ENCODE measurements around the gene NUDT6.

NUDT6 gene

DNA sequence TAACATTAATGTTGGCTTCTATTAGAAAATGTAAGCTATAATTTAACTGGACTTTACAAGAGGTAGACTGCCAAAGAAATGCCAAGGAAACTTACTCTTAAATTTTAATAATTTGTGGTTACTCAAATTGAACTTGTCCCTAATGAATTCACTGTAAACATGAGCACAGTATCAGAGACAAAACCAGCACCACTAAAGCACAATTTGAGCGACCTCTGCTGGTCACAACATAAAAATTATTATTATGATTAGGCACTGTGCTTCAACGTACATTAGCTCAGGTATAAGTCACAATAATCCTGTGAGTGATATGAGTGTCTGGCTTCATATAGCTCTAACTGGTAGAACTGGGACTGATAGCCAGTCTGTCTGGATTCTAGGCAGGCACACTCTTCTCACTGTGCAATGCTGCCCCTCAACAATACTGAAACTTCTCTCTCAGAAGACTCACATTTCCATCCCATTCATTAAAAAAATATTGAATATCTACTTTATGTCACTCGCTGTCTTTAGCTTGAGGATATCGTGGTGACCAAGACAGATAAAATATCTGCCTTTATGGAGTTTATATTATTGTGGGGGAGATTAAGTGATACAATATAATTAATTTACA, 8.0 kb downstream of the NUDT6 start:
- DNase-seq (ENCODE audit: low read depth), result no peak

DNA sequence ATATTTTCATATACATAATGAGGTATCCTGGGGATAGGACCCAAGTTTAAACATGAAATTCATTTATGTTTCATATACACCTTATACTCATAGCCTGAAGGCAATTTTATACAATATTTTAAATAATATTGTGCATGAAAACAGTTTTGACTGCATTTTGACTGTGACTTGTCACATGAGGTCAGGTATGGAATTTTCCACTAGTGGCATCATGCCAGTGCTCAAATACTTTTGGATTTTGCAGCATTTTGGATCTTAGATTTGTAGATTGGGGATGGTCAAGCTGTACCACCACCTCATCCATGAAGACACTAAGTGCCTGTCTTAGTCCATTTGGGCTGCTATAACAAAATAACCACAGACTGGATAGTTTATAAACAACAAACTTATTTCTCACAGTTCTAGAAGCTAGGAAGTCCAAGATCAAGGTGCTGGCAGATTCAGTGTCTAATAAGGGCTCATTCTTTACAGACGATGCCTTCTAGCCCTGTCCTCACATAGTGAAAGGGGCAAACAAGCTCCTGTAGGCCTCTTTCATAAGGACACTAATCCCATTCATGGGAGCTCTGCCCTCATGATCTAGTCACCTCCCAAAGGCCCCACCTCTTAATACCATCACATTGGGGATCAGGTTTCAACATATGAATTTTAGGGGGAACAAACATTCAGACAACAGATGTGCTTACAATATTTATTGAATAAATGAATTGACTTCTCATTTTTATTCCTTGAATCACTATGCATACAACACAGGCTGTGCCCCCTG, 9.4 kb downstream of the NUDT6 start:
- DNase-seq (ENCODE audit: low read depth), result no peak

DNA sequence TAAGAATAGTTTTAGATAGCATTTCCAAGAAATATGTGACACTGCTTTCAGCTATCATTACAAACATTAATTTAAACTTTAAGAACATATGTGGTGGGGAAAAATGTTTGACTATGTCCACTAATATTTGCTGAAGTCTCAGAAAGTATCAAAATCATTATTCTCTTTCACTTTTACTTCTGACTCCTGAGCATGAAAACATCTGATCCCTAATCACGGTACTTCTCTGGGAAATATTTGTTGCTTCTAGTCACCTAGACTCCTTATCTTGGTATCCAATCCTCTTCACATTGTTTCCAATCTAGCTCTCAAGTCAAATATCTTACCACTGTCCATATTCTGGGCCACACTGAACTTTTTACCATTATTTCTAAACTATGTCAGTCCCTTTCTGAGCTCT, 10.8 kb downstream of the NUDT6 start:
- no peak for DNase-seq (ENCODE audit: low read depth)

DNA sequence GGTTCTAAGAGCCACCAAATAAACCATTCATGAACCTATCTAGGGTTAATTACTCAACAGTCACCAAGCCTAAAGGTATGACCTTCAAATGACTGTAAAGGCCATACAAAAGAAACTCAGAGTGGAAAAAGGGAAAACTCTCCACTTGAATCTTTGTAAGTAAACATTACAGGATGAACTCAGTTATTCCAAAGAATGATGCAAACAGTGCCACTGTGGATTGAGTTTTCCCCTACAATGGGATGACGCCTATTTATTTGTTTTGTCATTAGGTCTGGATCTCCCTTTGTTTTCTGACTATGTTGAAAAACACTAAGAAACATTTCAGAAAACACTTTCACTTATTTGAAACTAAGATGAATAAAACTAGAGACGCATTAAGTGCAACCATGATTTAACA, 12.7 kb downstream of the NUDT6 start:
- no peak for DNase-seq (ENCODE audit: low read depth)

DNA sequence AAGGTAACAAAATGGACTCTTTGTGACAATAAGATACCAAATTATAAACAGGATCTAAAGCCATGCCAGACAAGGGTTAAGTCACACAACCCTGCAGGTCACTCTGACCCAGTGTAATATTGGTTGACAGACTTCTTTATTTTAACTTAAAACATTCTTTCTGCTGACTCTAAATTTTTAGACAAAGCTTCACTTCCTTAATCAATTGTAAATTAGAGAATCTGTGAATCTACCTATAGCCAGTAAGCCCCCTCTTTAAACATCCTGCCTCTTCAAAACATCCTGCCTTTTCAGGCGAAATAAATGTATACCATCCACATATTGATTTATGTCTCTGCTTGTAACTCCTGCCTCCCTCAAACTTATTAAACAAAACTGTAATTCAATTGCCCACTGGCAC, 14.2 kb downstream of the NUDT6 start:
- no peak for DNase-seq (ENCODE audit: low read depth)

DNA sequence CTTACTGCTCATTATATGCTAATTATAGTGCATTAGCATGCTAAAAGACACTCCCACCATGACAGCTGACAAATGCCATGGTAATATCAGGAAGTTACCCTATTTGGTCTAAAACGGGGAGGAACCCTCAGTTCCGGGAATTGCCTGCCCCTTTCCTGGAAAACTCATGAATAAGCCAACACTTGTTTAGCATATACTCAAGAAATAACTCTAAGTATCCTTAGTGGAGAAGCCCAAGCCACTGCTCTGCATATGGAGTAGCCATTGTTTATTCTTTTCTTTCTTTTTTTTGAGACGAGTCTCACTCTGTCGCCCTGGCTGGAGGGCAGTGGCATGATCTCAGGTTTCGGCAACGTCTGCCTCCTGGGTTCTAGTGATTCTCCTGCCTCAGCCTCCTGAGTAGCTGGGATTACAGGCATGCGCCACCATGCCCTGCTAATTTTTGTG, 15.5 kb downstream of the NUDT6 start:
- no peak for DNase-seq (ENCODE audit: low read depth)

DNA sequence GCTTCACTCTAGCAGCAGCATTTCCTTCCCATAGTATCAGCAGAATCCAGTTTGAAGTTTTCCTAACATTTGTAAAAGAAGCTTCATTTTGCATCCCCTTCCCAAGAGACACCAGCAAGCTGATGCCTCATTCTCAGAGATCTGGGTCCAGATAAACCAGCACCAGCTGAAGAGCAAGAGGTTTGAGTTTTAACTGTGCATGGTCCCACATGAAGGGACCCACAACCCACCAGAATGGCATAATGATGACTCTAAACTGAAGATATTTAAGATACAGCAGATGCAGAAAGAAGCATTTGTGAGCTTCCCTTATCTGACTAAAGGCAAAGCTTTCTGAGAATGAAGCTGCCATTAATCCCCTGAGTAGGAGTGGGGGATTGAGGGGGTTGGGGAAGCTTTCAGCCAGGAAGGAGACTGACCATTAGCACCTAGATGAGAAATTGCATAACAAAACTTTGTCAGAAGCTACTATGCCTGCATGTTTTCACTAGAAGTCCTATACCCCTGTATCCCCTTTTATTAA, 18.6 kb downstream of the NUDT6 start:
- DNase-seq (ENCODE audit: low read depth), result no peak

DNA sequence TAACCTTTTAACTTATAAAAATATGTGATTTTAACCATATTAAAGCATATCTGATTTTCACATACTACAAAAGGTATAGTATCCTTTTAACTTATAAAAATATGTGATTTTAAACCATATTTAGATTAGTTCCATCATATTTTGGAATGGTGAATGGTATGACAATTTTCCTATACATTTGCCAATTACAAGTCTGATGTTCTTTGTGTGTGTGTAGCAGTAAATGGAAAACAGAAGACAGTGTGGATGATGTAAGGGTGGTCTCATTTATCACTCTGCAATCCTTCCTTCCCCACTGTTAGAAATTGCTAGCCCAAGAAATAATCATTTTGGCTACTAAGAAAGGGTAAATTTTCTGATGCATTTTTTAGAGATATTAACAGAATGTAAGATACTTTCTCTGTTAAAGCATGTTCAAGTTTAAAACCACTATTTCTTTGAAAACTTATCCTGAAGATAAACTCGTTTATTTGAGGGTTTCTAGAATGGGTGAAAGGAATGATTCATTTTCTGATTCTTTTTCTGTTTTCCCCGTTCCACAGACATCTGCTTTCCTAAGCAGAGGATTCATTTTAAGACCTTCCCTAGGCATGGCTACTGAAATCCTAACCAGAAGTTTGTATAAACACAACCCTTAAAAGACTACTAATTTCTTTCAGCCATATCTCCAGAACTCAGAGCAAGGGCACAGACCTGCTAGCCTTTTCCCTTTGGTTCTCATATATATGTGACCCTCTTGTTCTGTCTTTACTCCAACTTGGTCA, 21.0 kb downstream of the NUDT6 start:
- DNase-seq (ENCODE audit: low read depth), result no peak

DNA sequence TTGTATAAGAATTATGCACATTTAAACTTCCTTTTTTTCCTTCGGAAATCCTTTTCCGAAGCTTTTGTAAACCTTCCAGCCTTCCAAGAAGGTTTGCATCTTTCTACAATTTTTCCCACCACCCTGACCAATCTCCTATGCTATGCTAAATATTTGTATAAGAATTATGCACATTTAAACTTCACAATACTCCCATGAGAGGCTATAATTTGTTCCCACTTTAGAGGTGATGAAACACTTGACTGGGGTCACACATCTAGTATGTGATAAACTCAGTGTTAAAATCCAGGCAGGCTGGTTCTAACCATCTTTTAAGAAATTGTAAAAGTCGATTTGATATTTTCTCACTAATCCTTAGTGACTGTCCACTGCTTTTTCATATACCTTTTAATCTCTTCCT, 22.1 kb downstream of the NUDT6 start:
- DNase-seq (ENCODE audit: low read depth), result no peak

DNA sequence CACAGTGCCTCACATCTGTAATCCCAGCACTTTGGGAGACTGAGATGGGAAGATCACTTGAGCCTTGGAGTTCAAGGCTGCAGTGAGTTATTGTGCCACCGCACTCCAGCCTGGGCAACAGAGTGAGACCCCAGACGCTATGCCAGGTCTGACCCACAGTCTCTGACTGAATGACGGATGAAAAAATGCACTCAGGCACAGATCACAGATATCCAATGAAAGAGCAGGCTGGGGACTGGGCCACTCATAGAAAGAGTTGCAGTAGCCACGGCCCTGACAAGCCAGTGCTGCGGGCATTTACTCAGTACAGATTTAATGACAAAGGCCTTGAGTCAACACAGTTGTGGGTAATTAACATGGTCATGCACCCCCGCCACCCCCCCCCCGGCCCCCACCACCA, 22.7 kb downstream of the NUDT6 start:
- DNase-seq (ENCODE audit: low read depth), result no peak

DNA sequence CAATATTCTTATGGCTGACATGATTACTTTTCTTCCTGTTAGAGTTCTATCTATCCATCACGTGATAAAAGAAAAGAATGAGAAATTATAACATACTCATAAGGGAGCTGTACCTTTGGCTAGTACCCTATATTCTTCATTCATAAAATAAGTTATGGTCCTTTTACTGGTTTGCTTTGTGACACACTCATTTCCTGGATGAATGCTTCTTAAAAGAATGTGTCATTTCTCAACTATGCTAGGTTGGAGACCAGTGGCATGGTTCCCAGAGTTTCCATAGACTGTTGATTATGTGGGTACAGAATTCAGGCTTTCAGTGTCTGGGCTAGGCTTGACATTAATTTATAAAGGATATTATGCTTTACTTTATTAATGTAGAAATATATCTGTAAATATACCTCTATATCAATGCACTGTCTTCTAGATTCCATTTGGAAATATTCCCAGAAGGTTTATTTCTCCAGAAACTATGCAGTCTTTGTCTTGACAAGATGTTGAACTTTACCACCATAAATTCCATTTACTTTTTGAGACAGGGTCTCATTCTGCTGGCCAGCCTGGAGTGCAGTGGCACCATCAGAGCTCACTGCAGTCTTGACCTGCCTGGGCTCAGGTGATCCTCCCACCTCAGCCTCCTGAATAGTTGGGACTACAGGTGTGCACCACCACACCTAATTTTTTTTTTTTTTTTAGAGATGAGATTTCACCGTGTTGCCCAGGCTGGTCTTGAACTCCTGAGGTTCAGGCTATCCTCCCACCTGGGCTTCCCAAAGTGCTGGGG, 23.8 kb downstream of the NUDT6 start:
- DNase-seq (ENCODE audit: low read depth), result no peak

DNA sequence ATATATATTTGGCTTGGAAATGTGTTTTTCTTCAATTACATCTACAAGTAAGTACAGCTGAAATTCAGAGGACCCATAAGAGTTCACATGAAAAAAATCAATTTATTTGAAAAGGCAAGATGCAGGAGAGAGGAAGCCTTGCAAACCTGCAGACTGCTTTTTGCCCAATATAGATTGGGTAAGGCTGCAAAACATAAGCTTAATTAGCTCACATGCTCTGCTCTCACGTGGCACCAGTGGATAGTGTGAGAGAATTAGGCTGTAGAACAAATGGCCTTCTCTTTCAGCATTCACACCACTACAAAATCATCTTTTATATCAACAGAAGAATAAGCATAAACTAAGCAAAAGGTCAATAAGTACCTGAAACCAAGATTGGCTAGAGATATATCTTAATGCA, 26.1 kb downstream of the NUDT6 start:
- DNase-seq (ENCODE audit: low read depth), result no peak

DNA sequence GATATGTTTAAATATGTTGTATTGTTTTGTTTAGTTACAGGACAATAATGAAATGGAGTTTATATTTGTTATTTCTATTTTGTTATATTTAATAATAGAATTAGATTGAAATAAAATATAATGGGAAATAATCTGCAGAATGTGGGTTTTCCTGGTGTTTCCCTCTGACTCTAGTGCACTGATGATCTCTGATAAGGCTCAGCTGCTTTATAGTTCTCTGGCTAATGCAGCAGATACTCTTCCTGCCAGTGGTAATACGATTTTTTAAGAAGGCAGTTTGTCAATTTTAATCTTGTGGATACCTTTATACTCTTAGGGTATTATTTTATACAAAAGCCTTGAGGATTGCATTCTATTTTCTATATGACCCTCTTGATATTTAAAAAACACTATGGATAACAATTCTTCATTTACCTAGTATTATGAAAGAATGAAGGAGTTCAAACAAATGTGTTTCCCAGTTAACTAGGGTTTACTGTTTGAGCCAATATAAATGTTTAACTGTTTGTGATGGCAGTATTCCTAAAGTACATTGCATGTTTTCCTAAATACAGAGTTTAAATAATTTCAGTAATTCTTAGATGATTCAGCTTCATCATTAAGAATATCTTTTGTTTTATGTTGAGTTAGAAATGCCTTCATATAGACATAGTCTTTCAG, 26.9 kb downstream of the NUDT6 start:
- no peak for DNase-seq (ENCODE audit: low read depth)

DNA sequence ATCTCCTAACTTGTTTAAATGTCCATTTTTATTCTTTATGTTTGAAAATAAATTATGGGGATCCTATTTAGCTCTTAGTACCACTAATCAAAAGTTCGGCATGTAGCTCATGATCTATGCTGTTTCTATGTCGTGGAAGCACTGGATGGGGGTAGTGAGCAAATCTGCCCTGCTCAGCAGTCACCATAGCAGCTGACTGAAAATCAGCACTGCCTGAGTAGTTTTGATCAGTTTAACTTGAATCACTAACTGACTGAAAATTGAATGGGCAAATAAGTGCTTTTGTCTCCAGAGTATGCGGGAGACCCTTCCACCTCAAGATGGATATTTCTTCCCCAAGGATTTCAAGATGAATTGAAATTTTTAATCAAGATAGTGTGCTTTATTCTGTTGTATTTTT, 27.6 kb downstream of the NUDT6 start:
- DNase-seq (ENCODE audit: low read depth), result no peak

DNA sequence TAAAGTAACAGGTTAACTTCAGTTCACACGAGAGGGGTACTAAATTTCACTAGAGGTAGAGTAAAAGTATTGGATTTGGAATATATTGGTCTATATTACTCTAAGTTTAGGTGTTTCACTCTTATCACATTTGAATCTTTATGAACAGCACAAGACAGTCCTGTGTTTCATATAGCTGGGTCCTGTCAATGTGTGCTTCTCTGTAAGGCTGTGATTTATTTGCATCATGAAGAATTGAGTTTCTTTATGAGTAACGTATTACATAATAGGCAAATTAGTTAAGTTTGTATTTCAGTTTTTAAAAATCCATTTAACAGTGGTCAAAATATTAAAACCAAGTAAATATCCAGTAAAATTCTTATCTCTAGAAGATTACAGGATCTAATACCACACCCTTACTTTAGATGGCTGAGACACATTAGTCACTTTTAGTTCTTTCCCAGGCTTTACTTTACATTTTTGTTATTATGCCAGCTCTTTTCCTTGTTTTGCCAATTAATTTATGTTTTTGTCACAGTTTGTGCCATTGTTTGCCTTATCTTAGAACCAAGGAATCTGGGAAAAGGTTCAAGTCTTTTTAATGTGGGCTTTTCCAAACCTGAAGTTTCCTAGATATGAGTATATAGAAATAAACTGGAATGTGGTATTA, 32.1 kb downstream of the NUDT6 start:
- no peak for DNase-seq (ENCODE audit: low read depth)

DNA sequence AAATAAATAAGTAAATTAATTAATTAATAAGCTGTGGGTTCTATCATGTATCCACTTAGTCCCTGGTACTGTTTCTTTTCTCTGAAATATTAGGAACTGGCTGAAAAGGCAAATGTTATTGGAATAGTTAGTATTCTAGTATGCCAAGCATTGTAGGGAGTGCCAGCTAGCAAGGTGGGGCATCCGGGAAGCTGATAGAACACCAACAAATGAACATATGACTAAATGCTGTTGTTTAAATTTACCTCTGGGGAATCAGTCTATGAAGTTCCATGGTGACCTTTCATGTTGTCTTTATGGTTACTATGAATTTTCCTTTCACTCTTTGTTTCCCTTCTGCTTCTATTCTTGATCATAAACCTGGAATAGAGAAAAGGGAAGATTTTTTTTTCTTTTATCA, 32.7 kb downstream of the NUDT6 start:
- no peak for DNase-seq (ENCODE audit: low read depth)

DNA sequence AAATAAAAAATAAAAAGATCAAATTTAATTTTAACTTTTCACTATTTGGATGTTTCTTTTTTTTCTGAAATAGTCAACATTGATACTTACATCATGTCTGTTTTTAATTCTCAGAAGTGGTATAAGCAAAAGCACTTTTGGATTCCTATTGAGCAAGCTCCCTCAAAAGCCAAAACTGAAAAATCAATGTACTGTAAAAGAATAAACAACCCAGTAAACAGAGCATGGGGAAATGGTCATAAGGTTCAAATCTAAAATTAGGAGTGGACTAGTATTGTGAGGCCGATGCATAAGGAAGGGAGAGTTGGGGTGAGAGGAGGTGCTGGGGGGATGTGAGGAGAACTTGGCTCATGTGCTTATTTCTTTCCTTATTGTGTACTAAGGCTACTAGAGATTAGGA, 37.9 kb downstream of the NUDT6 start:
- DNase-seq (ENCODE audit: low read depth), result no peak

DNA sequence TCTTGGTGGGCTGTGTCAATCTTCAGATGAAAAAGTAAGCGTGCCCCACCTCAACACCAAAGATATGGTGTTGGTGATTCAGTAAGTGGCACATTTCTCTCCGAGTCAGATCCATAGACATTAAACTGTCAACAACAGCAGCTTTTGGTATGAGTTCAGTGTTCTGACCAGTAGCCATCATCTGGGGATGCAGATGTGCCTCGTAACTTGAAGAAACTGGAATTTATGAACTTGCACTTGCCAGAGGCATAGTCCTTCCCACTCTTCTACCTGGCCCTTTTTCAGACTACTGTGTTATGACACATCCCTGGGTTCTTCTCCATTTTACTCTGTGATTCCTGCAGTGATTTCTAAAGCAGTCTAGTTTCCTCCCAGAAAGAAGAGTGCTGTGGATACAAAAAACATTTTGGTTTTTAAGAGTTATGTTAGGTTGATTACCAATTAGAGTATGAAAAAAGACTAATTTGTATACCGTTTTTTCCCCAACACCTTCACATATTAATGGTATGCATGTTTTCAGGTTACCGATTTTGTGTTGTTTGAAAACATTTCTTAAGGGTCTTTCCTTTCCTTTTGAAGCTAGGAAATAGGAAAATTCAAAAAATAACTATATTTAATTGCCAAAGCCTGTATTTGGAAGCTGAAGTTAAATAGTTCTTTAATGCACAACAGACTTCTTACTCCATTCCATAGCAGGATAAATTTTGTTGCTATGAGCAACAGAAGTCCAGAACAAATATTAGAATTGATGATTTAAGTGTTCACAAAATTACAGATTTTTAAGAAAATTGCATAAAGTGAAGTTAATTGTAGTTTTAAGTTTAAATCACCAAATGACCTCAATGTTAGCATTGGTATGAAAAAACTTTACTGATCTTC, 39.3 kb downstream of the NUDT6 start:
- no peak for DNase-seq (ENCODE audit: low read depth)

DNA sequence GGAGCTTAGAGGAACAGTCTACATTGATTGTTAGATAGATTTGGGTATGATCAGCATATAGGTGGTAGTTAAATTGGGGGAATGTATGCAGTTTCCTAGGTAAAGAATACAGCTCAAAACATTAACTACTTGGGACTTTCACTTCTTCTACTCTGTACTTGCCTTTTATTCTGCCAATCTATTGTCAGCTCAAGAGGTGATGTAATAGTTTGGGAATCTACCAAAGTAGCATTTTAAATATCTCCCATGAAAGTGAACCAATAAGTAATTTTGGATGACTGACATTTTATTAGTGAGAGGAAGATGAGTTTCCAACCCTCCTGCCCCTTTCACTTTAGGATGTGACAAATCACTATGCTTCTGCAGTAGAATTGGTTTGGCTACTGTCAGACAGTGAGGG, 43.4 kb downstream of the NUDT6 start:
- DNase-seq (ENCODE audit: low read depth), result no peak

DNA sequence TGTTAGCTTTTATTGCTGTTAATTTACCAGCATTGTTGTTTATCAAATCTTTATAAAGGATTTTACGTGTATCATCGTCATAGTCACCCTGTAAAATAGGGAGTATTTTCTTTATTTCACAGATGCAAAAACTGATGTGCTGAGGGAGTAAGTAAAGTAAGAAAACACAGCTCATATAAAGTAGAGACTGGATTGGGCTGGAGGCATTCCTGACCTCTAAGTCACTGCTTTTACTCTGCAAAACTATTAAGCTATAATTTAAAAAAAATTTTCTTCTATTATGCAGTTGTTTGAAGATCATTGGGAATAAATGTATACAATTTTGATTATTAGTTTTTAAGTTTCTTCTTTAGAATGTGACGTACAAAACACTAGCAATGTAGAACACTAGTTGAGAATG, 45.9 kb downstream of the NUDT6 start:
- DNase-seq (ENCODE audit: low read depth), result no peak
